NCI-H446 (cell line): ENCODE measurements around the gene SPDYE8.
"Not testable (repeated sequence)": the region's sequence is repeated elsewhere in the genome, so short reads cannot be mapped to it uniquely, and the experiment has no call there.

Source experiments
- DNase-seq, 2 experiments: peaks; one replicate each; lab custom pipeline; 2025; lab: John Stamatoyannopoulos, UW

SPDYE8 gene, protein sequence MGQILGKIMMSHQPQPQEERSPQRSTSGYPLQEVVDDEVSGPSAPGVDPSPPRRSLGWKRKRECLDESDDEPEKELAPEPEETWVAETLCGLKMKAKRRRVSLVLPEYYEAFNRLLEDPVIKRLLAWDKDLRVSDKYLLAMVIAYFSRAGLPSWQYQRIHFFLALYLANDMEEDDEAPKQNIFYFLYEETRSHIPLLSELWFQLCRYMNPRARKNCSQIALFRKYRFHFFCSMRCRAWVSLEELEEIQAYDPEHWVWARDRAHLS

DNA sequence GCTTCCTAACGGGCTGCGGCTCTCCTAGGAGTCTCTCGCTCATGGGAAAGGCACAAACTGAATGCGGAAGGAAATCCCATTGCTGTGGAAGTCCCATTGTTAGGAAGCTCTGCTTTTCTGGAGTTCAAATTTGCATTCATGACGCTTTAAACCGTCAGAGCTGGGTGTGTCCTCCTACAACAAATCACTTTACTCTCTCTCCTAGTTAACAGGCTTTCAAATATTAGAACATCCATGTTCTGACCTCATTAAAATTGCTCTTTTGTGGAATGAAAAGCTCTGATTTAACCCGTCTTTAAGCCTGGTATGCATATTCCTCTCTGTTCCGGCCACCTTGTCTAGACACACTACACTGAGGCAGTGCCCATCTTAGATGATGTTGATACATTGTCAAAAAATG, at the start of gene SPDYE8:
SPDYE8 (minus strand) TSS at position 101 of the 400 bp plus-strand sequence. CDS start 1,800 bp downstream, outside the sequence.
- not testable (repeated sequence) for DNase-seq

DNA sequence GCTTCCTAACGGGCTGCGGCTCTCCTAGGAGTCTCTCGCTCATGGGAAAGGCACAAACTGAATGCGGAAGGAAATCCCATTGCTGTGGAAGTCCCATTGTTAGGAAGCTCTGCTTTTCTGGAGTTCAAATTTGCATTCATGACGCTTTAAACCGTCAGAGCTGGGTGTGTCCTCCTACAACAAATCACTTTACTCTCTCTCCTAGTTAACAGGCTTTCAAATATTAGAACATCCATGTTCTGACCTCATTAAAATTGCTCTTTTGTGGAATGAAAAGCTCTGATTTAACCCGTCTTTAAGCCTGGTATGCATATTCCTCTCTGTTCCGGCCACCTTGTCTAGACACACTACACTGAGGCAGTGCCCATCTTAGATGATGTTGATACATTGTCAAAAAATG, 28.2 kb upstream of the SPDYE8 start, which contains the start of gene SPDYE11:
SPDYE11 (minus strand) TSS at position 101 of the 400 bp plus-strand sequence. CDS start 1,800 bp downstream, outside the sequence.
- DNase-seq = not testable (repeated sequence)

DNA sequence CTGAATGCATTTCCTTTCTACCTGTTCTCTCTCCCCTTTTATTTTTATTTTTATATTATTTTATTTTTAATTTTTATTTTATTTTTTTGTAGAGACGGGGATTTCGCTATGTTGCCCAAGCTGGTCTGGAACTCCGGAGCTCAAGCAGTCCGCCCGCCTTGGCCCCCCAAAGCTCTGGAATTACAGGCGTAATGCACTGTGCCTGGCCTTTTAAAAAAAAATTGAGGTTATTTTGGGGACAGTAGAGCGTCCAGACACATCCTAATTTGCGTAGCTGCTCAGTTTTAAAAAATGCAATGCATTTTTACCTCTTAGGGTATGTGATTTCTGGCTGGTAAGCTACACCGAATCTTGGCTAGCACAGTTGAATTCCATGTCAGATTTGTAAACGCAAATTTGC, 23.1 kb downstream of the SPDYE8 start:
- DNase-seq = not testable (repeated sequence)

DNA sequence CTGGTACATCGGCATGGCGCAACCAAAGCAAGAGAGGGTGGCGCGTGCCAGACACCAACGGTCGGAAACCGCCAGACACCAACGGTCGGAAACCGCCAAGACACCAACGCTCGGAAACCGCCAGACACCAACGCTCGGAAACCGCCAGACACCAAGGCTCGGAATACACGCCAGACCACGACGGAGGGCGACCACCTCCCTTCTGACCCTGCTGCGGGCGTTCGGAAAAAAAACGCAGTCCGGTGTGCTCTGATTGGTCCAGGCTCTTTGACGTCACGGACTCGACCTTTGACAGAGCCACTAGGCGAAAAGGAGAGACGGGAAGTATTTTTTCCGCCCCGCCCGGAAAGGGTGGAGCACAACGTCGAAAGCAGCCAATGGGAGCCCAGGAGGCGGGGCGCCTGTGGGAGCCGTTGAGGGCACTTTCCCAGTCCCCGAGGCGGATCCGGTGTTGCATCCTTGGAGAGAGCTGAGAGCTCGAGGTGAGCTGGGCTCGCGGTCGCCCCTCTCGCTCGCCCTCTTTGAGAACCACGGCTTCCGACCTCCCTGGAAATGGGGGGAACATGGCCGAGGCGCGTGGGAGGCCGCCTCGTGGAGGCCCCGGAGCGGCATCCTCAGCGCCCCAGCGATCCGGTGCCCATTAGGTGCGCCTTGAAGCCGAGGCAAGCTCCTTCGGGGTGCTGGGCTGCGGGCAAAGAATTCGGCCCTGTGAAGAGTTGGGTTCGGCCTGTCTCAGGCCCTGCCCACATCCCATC, 23.7 kb downstream of the SPDYE8 start:
- DNase-seq = not testable (repeated sequence)

DNA sequence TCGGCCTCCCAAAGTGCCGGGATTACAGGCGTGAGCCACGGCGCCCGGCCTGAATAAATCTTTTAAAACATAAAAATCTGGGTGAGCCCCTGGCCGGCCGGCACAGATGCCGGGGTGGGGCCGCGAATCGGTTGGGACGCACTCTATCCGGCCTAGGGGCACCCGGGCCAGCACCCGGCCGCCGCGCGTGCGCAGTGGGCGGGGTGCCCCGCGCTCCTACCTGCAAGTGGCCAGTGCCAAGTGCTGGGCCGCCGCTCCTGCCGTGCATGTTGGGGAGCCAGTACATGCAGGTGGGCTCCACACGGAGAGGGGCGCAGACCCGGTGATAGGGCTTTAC, 24.2 kb downstream of the SPDYE8 start:
- not testable (repeated sequence) for DNase-seq

DNA sequence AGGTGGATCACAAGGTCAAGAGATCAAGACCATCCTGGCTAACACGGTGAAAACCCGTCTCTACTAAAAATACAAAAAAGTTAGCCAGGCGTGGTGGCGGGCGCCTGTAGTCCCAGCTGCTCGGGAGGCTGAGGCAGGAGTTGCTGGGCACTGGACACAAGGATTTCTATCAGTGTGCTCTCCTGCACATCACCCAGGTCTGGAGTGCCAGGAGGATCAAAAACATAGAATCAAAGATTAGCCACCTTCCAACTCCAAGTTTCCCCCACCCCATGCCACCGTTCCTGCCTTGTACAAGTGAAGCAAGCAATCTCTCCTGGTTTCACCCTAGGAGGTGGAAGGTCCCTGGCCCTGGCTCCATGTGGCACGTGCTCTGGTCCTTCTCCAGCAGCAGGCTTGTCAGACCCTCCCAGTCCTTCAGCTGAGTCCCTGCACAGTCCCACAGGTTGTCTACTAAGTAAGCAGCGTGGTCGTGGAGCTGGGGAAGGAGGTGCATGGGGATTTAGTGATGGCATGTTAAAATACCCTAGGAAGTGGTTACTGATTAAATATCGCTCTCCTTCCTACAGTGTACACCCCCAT, 31.6 kb downstream of the SPDYE8 start:
- DNase-seq = not testable (repeated sequence)

DNA sequence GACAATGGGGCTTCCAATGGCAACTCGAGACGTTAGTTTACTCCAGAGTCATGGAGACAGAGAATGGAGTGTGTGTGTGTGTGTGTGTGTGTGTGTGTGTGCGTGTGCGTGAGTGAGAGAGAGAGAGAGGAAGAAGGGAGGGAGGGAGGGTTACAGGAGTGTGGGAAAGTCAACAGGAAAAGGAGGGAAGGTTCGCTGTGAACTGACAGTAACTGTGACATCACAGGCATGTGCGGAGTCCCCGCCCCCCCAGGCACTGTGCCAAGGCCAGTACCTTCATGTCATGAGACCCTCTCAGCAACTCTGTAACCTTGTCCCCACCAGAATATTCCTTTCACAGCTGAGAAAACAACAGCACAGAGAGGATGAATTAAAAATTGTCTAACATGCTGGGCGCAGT, 32.1 kb downstream of the SPDYE8 start:
- DNase-seq = not testable (repeated sequence)

DNA sequence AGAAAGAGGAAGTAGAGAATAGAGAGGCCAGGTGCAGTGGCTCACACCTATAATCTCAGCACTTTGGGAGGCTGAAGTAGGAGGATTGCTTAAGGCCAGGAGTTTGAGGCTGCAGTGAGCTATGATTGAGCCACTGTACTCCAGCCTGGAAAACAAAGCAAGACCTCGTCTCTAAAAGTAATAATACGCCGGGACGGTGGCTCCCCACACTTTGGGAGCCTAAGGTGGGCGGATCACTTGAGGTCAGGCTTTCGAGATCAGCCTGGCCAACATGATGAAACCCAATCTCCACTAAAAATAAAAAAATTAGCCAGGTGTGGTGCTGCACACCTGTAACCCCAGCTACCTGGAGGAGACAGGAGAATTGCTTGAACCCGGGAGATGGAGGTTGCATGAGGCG, 34.1 kb downstream of the SPDYE8 start:
- DNase-seq = not testable (repeated sequence)

DNA sequence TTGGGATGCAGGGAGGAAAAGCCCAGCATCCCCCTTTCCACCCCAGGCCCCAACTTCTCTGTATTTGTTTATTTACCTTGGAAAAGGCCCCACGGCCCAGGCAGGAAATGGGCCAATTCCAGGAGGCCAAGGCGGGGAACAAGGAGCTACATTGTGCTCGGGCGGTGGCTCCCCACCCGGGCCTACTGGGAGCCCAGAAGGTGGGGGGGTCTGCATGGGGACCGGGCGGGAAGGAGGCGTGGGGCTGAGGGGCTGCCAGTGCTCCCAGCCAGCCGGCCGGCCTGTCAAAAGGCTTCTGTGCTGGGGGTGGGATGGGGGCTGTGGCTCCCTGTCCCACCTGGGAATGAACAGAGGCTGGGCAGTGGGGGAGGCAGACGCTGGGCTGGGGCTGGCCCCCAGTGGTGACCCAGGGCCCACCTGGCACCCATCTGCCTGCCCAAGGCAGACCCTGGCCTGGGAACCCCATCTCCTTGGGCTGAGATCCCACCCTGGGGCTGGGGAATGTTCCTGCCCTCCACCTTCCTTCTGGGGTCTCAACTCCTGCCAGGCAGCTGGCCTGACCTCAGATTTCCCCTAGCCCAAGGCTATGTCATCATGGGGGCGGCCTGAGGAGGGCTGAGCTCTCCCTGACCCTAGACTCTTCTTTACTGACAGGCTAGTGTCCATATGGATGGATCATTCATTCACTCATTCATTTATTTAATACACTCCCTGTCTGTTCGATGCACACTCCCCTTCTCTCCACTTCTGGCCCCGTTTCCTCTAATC, 39.2 kb downstream of the SPDYE8 start:
- DNase-seq = not testable (repeated sequence)

DNA sequence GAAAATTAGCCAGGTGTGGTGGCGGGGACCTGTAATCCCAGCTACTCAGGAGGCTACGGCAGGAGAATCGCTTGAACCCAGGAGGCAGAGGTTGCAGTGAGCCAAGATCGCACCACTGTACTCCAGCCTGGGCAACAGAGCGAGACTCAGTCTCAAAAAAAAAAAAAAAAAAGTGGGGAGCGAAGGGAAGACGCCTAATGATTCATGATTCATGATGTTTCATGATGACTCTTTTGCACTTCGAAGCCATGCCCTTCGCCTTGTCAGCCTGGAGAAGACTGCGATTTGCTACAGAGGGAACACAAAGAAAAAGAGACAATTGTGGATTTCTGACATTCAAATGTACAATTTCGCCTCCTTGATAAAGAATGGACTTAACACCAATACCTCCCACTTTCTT, 47.5 kb downstream of the SPDYE8 start:
- DNase-seq = not testable (repeated sequence)

DNA sequence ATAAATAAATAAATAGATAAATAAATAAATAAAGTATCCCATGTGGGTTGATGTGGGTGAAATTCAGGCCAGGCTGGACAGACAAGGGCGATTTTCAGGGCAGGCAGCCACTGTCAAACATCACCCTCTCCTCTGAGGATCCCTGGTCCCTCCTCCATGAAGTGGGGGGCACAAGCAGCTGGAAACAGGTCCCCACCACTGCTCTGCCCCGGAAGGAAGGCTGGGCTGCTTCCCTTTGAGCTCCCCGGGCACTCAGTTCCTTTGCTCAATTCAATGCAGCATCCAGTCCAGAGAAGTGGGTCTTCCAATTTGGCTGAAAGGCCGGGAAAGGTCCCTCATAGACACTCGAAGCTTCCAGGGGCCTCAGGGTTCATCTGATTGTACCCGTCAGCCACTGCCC, 49.2 kb downstream of the SPDYE8 start:
- not testable (repeated sequence) for DNase-seq

DNA sequence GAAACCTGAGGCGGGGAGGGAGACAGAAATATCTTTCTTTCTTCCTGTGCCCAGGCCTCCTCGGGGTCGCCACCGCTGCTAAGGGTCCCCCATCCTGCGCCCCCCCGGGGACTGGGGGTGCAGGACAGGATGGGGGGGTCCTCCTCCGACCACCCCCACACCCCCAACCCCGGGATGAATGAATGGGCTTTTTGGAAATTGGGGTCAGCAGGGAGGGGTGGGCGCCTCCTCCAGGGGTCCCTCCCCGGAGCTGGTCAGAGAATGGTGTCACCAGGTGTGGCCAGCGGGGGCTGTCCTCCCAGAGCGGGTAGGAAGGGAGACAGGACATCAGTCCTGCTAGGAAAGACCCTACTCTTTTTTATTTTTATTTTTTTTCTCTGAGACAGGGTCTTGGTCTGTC, 53.1 kb downstream of the SPDYE8 start:
- DNase-seq = not testable (repeated sequence)

DNA sequence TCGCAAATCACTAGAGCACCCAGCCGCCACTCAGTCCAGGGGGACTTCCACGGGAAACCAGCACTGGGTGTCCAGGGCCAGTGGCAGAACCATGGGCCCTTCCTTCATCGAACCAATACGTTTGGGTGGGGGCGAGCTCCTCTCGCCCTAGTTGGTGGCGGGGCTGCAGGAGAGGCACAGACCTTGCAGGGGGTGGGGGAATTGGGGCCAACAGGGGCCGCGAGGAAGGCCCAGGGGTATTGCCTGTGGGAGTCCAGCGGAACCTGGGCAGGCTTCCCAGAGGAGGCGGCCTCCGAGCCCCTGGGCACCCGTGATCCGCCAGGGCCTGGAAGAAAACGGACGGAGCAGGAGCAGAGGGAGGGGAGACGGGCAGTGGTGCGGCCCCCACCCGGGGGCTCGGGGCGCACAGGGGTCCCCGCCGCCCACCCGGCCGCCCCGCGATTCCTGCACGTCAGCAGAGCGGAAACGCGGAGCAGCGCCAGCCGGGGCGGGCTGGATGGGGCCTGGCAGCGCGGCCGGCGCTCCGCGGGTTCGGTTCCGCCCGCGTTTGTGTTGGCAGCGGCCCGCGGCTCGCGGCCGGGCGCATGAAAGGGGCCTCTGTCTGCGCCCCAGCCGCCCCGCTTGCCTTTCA, 53.8 kb downstream of the SPDYE8 start:
- not testable (repeated sequence) for DNase-seq

DNA sequence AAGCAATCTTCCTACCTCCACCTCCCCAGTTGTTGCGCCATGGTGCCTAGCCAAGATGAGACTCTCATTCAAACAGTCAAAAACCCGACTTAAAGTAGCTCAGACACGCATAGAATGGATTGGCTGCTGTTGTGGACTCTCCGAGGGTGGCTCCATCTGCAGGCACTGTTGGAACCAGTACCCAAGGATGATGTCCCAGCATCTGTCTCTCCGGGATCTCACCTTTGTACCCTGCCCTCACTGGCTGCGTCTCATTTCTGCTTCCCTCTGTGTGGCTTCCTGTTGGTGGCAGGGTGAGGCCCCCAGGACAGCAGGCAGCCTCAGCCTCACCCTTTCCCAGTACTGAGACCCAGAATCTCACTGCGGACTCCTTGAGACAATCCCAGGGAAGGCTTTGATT, 54.8 kb downstream of the SPDYE8 start:
- not testable (repeated sequence) for DNase-seq

DNA sequence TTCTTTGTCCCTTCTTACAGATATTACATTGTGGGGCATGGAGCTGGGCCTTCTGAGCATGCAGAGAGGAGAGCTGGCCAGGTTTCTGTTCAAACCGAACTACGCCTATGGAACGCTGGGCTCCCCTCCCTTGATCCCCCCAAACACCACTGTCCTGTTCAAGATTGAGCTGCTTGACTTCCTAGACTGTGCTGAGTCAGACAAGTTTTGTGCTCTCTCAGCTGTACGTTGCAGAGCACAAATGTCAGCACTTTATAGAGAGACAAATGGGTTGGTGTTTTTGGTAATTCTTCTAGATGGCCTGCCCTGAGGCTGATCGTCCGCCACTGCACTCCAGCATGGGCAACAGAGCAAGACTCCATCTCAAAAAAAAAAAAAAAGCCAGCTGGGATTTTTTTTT, 58.1 kb downstream of the SPDYE8 start:
- DNase-seq = not testable (repeated sequence)
